ENCODE measurements around the gene SETD3.

The SETD3 gene

GRCh38 chr14:99481745-99482099, 1.1 kb upstream of the SETD3 start:
- DNase-seq = peak; percentile 45

- peak; percentile 99 for DNase-seq
Observed at GRCh38 chr14:99480917-99481744, 472 bp upstream of the SETD3 start, which contains the start of gene CCNK. Gene CCNK, plus strand, starts transcription at chr14:99481409. Its CDS starts 11,269 bp downstream, at chr14:99492678.

- peak; percentile 10 for DNase-seq
Observed at GRCh38 chr14:99479160-99479905, 1.3 kb downstream of the SETD3 start.

GRCh38 chr14:99478128-99478527, 2.5 kb downstream of the SETD3 start:
- no peak for DNase-seq

- no peak for DNase-seq
Observed at GRCh38 chr14:99476864-99477263, 3.8 kb downstream of the SETD3 start.

GRCh38 chr14:99475660-99476059, 5.0 kb downstream of the SETD3 start:
- DNase-seq = no peak

GRCh38 chr14:99475179-99475578, 5.5 kb downstream of the SETD3 start:
- DNase-seq = peak; percentile 3

GRCh38 chr14:99473458-99473857, 7.2 kb downstream of the SETD3 start:
- no peak for DNase-seq

- no peak for DNase-seq
Observed at GRCh38 chr14:99472937-99473336, 7.7 kb downstream of the SETD3 start.

GRCh38 chr14:99471731-99472130, 8.9 kb downstream of the SETD3 start:
- no peak for DNase-seq

GRCh38 chr14:99468836-99469592, 11.6 kb downstream of the SETD3 start:
- DNase-seq = peak; percentile 6

- peak; percentile 30 for DNase-seq
Observed at GRCh38 chr14:99468081-99468480, 12.6 kb downstream of the SETD3 start.

GRCh38 chr14:99467336-99468078, 13.2 kb downstream of the SETD3 start:
- peak; percentile 59 for DNase-seq

GRCh38 chr14:99466758-99467157, 13.9 kb downstream of the SETD3 start:
- DNase-seq = no peak

GRCh38 chr14:99465288-99465687, 15.4 kb downstream of the SETD3 start:
- DNase-seq = no peak

GRCh38 chr14:99463974-99464373, 16.7 kb downstream of the SETD3 start:
- DNase-seq = no peak

- DNase-seq = no peak
Observed at GRCh38 chr14:99462210-99462609, 18.4 kb downstream of the SETD3 start.

GRCh38 chr14:99461411-99462085, 19.1 kb downstream of the SETD3 start:
- DNase-seq = no peak

GRCh38 chr14:99460793-99461192, 19.9 kb downstream of the SETD3 start:
- DNase-seq = peak; percentile 20

GRCh38 chr14:99459481-99460100, 21.1 kb downstream of the SETD3 start:
- DNase-seq = no peak

GRCh38 chr14:99454246-99454645, 26.4 kb downstream of the SETD3 start:
- DNase-seq = no peak

- DNase-seq = no peak
Observed at GRCh38 chr14:99452968-99453367, 27.7 kb downstream of the SETD3 start.
